Measurements from ENCODE around the gene SYNDIG1.

SYNDIG1 gene

GRCh38 chr20:24678351-24679106 lies 209.1 kb downstream of the SYNDIG1 start:
- DNase-seq: no peak

DNA sequence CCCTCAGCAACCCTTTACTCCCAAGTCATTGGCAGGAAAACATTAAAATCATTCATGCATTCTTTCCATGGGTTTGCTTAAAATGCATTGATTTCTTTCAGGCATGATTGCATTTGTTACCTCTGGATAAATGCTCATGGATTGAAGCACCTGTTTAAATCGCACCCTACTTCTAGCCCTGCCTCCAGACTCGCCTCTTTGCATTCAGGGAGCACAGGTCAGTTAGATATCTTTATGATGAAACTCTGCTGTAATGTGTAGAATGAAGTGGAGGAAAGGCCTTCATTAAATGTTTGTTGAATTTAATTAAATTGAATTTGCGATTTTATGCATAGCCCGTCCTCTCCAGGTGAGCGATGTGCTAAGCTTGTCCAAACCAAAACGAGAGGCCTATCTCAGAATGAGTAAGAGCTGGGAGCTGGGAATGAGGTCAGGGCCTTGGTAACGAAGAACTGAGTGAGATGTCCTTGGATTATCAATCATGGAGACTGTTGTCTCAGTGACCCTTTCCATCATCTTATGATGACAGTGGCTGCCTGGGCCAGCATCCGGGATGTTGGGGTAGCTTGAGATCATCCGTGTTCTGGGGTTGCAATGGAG lies 210.1 kb downstream of the SYNDIG1 start:
- no peak for DNase-seq

DNA sequence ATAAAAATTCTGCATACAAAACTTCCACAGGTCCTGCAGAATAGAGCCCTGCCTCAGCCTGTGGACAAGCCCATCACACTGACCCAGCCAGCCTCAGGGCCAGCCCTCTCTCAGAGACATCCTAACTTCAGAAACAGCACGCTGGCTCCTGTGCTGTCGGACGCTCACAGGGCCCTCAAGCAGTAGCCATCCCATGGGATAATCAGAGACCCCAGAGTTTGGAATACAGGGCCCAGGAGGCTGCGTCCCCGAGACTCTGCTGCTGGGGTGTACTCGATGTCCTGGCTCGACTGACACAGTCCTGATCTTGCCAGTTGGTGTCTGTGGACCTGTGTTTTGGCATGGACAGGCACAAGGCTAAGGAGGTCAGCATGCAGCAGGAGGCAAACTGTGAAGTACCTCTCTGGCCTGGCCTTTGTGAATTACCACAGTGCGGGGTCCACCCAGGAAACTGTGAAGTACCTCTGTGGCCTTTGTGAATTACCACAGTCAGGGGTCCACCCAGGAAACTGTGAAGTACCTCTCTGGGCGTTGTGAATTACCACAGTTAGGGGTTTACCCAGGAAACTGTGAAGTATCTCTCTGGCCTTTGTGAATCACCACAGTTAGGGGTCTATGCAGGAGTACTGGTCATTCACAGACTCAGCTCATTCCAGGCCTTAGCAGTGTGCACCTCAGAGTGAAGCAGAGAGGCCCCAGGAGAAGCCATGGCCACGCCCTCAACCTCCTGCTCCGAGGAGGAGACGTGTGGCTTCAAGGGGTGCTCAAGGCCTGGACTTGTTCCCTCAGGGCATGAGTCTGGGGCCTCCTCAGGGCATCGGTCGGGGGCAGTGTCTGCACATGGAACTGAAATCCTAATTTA lies 212.4 kb downstream of the SYNDIG1 start:
- peak in 1 of 4 experiments; percentile 1 for DNase-seq

DNA sequence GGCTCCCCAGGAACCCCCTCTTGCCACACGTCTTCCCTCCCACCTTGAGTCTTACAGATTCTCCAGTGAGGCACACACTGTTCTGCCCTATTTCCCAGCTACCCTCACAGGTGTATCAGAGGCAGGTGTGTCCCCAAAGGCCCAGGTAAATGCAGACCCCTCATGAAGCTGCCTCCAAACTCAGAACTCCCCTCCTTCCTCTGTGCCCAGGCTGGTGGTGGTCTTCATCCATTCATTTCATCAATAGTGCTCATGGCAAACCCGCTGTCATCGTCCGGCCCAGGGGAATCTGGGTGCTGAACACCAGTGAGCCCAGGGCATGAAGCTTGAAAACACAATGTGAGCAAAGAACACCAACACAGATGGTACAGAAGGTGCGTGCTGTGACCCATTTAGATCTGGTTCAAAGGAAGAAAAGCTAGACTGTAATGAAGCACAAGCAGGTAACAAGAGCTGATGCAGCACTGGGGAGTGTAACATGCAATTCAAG lies 213.1 kb downstream of the SYNDIG1 start:
- no peak for DNase-seq

DNA sequence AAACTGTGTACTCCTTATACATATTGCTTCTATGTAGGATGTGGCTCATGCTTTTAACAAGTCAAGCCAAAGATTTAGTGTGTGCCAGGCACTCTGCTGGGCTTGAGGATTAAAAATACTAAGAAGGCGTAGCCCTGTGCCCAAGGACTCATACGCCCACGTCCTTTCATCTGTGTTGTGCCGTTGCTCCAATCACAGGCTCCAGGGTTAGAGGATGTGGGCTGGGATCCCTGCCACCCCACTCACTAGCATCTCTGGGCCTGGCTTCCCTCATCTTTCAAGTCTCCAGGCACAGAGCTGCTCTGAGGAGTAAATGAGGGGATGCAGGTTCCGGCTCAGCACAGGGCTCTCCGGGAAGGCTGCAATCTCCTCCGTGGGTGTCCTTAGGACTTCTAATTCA lies 214.2 kb downstream of the SYNDIG1 start:
- DNase-seq: peak in 1 of 4 experiments; percentile 1

DNA sequence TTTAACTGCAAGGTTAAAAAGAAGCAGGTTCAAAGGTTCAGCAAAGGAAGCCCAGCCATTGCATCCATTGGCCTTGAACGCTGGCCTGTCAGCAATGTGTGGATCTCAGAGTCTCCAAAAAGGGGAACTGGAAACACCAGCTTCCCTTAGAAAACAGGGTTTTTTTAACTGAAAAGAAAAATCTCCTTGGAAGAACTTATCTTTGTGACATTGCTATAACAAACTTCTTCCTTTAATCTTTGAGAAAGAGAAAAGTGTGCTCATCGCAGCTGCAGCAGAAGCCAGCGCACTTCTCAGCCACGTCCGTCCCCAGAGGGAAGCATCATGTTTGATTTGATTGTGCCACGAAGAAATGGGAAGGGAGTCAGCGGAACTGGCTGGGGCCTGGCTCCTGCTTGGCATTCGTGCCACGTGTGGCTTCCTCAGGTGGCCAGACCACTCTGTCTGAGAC lies 215.0 kb downstream of the SYNDIG1 start:
- DNase-seq: peak; percentile 55 to 78 (median 74)

DNA sequence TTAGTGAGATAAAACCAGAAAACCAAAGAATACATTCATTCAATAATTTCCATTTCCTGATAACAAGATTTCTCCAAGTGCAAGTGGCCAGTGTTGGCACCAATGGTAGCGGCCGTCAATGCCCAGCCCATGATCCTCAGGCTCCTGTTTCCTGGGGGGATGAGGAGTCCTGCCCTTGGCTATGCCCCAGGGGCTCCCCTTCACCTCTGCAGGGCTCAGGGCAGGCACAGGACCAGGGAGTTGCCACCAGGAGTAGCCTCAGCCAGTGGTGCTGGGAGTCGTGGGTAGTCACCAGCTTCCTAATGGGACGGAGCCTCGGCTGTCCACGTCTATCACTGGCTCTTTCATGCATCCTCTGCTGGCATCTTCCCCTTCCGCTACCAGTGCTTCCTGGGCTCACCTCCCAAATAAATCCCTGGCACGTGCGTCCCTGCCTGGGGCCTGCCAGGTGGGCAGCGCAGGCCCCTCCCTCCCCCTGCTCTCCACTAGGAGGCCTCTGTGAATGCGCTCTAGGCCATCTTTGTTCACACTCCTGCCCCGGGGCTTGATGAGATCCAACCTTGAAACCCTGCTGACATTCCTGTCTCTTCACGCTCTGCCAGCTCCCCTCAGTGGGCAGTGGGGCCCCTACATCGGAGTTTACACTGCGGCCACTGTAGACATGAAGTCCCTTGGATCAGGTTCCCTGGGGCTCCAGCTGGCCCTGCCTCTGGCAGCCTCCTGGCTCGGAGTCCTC lies 215.7 kb downstream of the SYNDIG1 start:
- DNase-seq: no peak

DNA sequence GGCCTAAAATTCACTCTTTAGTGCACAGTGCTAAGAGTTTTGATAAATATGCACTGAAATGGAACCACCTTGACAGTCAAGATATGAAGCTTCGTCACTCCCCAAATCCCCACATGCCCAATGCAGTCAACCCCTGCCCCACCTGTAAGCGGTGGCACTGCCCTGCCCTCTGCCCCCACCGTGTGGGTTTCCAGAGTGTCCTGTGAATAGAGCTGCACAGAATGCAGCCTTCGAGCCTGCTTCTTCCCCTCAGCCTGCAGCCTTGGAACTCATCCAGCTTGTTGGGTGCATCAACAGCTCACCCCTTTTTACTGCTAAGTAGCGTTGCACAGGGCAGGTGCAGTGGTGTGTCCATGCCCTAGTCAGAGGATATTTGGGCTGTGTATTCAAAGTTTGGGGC lies 216.3 kb downstream of the SYNDIG1 start:
- DNase-seq: no peak

DNA sequence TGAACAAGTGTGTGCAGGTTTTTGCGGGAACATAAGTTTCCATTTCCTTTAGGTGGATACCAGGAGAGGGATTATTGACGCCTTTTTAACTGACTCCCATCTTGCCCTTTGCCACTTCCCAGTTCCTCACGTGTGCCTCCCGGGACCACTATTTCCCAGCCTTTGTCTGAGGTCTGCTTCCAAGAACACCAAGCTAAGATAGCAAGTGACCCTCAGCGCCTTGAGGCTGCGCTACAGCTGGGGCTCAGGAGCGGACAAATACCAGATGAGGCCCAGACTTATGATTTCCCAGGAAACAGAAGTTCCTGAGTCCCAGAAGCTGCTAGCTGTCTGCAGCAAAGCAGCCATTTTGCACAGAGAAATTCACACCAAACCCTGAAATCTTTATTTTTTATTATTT lies 216.7 kb downstream of the SYNDIG1 start:
- DNase-seq: no peak

DNA sequence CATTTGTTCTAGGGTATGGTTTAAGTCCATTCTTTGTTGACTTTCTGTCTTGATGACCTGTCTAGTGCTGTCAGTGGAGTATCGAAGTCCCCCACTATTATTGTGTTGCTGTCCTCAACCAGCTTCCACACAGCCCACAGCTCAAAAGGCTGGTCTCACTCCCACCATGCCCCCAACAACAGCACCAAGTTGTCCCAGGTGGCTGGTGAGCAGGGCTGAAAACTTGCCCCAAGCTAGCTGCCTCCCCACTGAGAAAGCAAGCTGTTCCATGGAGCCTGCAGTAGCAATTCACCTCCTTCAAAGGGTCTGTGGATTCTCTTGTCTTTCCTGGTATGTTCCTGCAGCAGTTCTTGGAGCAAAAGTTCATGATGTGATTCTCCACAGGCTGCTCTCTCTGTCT lies 221.0 kb downstream of the SYNDIG1 start:
- no peak for DNase-seq

GRCh38 chr20:24691901-24692351 lies 222.5 kb downstream of the SYNDIG1 start:
- DNase-seq: no peak

DNA sequence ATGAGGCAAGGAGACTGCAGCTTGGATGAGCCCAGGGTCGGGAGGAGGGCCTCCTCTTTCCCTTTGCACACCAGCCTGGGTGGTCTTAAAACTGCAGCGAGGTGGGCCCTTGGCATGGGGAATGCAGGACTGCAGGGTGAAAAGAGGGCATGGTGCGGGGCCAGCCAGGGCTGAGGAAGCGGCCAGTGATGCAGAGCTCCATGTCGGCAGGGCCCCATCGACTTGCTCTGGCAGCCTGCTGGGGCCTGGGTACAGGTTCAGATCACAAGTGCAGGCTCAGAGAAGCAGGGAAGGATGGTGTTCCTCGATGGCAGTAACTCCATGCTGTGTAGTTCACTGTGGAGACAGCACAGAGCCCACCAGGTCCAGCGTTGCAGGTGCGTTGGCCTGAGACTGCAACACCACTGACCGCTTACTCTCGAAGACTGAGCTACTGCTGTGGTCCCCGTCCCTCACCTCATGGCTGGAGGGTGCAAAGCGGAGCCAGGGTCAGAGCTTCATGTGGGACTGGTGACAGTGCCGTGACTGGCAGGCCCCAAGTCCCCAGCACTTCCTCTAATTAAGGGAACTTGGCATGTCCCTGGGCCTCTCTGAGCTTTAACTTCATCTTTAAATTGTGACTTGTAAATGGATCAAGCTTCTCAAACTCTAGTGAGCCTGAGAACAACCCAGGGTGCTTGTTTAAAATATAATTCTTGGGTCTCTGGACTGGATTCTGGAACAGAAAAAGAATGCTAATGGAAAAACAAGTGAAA lies 223.2 kb downstream of the SYNDIG1 start:
- DNase-seq: peak; percentile 8 to 56 (median 40)

GRCh38 chr20:24693466-24694156 lies 224.2 kb downstream of the SYNDIG1 start:
- no peak for DNase-seq

DNA sequence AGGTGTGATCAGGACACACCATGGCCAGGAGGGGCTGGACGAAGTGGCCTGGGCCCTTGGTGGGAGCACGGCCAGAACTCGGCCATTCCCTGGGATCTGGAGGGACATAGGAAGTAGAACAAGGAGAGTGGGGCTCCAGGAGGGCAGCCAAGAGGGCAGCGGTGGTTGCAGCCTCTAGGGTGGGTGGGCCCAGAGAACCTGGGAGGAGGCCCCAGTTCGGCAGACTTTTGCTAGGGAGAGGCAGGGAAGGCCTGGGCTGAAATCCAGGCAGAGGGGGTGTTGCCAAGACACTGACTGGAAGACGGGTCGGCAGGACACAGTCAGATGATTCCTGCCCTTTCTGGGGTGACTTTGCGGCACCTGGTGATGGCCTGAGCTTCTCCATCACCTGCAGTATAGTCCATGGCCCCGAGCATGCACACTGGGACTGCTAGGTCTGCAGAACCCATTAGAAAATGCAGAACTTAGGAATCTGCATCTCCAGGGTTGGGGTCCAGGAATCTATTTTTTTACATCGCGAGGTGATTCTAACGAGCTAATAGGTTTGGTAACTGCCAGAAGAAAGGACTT lies 224.8 kb downstream of the SYNDIG1 start:
- no peak for DNase-seq

DNA sequence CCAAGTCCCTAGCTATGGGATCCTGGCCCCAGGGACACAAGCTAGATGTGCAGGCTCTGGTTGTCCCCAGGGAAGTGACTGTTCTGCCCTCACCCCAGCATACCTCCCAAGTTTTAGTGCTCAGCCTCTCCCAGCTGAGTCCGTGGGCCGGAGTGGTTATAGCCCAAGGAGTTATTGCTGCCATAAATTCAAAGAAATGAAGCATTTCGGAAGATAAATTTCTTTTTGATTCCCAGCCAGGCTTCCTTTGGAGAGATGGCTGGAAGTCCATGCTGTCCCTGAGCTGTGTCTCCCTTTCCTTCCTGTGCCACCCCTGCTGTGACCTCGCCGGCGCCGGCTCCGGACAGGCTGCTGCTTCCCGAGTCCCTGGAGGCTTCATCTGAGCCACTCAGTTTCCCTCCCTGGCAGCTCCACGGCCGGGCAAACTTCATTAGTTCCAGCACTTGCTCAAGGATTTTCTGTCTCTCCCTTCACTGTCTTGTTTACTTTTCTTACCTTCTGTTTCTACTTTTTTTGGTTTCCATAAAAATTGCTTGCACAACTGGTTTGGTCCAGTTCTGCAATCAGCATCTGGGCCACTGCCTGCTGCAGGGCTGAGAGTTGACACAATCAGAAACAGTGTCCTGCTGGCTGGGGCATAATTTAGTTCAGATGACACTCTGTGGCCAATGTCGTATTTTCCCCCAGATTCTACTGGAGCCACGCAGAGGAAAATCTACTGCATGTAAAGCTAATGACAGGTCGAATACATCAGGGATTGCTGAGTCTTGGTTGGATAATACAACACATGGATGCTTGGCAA lies 225.5 kb downstream of the SYNDIG1 start:
- no peak for DNase-seq

DNA sequence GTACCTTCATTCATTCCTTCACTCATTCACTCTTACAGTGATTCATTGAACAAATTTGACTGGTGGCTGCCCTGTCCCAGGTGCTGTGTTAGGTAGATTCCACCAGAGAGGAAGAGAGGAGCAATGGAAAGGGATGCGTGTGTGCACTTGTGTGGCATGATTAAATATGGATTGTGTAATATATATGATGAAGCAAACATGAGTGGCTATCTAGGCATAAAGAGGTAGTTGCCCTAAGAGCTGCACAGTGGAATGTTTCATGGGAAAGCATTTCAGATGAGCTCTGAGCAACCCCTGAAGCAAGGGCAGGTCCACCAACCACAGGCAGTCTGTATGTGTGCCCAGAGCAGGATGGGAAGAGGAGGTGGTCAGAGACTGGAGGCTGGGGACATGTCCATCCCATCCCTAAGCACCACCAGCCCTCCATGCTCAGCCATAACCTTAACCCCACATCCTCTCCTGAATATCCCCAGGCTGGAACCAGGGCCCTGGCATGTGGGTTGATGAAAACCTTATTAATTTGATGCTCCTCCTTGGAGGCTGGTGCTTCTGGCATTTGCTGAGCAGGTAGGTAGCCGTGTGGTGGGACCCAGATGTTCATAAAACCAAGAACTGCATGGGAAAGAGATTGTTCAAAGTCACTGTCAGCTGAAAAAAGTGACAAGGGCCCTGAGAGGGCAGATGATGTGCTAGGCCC lies 226.2 kb downstream of the SYNDIG1 start:
- DNase-seq: peak in 3 of 4 experiments; percentile 3 to 14 (median 13)

GRCh38 chr20:24696396-24696795 lies 227.0 kb downstream of the SYNDIG1 start:
- no peak for DNase-seq

- no peak for DNase-seq
Measured at GRCh38 chr20:24697411-24697810, 228.0 kb downstream of the SYNDIG1 start.

- no peak for DNase-seq
Measured at GRCh38 chr20:24698189-24698588, 228.8 kb downstream of the SYNDIG1 start.

Measured in suppressor macrophage (primary cell).